ENCODE measurements around the gene ZNF629.
A peak's percentile ranks its signal among the peaks of the same experiment; 100 is the strongest.

Gene ZNF629

DNA sequence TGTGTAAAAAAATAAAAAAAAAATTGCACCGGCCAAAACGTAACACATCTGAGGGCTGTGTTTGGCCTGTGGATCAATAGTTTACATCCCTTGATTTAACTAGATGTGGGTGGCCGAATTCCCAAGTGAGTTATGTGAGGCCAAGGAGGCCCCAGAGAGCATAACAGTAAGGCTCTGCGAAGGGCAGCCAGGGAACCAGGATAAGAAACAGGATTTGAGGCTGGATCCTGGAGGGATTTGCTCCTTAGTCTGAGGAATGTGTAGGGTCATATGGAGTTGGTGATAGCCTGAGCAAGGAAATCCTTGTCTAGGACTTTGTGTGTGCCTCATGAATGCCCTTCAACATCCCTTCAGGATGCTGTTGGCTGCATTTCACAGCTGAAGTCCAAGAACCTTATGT, 36.8 kb downstream of the ZNF629 start:
- FAIRE-seq (no peak), DNase-seq (ENCODE audit: insufficient read length, low spot score) (no peak)

- DNase-seq (ENCODE audit: insufficient read length, low spot score): no peak
- FAIRE-seq: no peak
These were observed 38.2 kb downstream of the ZNF629 start for GRCh38 chr16:30748634-30749445.

DNA sequence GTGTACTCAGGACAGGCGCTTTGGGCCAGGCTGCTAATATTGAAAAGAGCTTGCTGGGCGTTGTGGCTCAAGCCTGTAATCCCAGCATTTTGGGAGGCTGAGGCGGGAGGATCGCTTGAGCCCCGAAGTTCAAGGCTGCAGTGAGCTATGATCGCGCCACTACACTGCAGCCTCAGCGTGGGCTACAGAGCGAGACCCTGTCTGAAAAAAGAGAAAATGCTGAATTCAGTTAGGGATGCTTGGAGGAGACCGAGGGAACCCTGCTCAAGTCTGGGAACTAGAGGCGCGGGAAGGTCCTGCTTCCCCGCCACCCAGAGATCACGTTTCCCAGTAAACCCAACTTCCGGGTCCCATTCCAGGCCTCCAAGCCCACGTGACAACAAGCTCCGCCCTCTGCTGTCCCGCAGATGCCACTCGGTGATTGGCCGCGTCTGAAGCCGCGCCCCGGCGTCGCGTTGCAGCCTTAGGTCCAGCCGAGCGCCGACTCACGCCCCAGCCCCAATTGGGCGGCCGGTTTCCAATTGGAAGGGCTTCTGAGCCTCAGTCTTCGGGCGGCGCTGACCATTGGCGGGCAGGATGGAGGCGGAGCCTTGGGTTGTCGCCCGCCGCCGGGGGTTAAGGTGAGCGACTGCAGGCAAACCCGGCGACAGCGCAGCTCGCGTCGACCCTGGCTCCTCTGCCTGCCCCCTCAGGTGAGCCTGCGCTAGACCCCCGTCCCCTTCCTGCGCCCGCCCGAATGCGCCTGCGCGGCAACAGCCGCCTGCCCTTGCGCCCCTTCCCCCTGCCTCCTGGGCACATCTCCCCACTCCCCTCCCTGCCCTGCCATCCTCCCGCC, 39.0 kb downstream of the ZNF629 start, which contains the start of gene PHKG2:
TSS of gene PHKG2 (plus strand) at position 627 of the 835 bp plus-strand sequence. CDS start 396 bp downstream, outside the sequence.
- peak; percentile 96 for FAIRE-seq
- DNase-seq (ENCODE audit: insufficient read length, low spot score): peak; percentile 98

- DNase-seq (ENCODE audit: insufficient read length, low spot score) (no peak), FAIRE-seq (no peak)
These were observed 39.7 kb downstream of the ZNF629 start for GRCh38 chr16:30747331-30747730.

GRCh38 chr16:30746638-30747175, 40.3 kb downstream of the ZNF629 start:
- no peak for FAIRE-seq
- no peak for DNase-seq (ENCODE audit: insufficient read length, low spot score)

- no peak for FAIRE-seq
- no peak for DNase-seq (ENCODE audit: insufficient read length, low spot score)
These were observed 41.9 kb downstream of the ZNF629 start for GRCh38 chr16:30745082-30745481.

DNA sequence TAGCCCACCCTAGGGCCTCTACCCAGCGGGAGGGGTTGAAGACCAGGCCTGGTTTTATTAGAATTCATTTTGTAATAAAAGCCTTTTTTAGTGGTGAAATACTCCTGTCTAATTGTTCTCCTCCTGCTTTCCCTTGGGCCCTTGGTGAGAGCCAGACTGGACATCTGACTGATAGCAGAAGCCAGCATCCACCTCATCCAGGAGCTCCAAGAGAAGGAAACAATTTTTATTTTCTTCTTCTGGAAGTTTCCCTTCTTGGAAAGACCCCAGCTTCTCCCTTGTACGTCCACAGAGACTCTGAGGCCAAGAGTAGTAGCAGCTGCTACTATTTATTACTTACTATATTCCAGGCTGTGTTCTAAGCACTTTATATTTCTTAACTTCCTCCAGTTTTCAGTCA, 42.8 kb downstream of the ZNF629 start:
- no peak for FAIRE-seq

DNA sequence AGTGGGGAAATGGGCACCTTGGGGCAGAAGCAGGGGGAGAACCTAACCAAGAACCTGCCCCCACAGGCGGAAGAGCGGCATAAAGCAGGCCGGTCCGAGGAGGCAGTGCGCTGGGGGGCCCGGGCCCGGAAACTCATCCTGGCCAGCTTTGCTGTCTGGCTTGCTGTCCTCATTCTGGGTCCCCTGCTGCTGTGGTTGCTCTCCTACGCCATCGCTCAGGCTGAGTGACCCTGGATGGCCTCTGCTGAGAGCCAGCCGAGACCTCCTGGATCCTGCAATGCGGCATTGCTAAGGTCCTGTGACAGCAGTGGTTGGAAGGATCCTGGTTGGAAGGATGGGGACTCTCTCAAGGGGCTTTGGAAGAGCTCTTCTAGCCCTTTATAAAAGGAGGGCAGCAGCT, 43.3 kb downstream of the ZNF629 start:
- no peak for DNase-seq (ENCODE audit: insufficient read length, low spot score)
- no peak for FAIRE-seq

More for the DNA sequence above, 42.8 kb downstream of the ZNF629 start:
- no peak for DNase-seq (ENCODE audit: insufficient read length, low spot score)

DNA sequence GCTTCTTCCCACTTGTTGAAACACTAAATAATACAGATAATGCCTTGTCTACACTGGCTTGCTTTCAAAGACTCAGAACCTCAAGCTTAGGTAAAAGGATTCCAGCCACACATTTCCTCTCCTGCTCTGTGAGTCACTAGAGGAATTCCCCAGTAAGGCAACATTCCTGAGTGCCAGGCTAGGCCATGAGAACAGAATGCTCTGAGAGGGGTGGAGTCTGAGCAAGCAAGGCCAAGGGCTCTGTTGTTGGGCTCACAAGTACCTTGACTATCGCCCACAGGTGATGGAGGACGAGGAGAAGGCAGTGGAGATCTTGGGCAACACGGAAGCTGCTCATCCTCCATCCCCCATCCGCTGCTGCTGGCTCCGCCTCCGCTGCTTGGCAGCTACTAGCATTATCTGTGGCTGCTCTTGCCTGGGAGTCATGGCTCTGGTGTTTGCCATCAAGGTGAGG, 45.5 kb downstream of the ZNF629 start:
- peak; percentile 85 for DNase-seq (ENCODE audit: insufficient read length, low spot score)
- FAIRE-seq: peak; percentile 68

GRCh38 chr16:30740364-30741251, 46.4 kb downstream of the ZNF629 start:
- FAIRE-seq (peak; percentile 54), DNase-seq (ENCODE audit: insufficient read length, low spot score) (peak; percentile 53)

DNA sequence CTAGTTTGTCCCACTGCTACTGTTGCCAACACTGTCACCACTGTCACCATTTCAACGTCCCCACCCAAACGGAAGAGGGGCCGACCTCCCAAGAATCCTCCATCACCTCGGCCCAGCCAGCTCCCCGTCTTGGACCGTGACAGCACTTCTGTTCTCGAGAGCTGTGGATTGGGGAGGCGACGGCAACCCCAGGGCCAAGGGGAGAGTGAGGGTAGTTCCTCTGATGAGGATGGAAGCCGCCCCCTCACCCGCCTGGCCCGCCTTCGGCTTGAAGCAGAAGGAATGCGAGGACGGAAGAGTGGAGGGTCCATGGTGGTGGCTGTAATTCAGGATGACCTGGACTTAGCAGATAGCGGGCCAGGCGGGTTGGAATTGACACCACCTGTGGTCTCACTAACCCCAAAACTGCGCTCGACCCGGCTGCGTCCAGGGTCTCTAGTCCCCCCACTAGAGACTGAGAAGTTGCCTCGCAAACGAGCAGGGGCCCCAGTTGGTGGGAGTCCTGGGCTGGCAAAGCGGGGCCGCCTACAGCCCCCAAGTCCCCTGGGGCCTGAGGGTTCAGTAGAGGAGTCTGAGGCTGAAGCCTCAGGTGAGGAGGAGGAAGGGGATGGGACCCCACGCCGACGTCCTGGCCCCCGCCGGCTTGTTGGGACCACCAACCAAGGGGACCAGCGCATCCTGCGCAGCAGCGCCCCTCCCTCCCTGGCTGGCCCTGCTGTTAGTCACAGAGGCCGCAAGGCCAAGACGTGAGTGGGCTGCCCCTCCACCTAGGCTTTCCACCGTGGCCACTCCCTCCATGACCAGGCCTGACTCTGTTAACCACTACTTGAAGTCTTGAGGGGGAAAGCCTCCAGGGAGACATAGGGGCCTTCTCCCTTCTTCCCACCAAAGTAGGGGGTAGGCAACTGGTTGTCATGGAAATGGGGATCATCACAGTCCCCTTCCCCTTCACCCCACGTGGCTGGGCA, 47.7 kb downstream of the ZNF629 start:
- DNase-seq (ENCODE audit: insufficient read length, low spot score): no peak
- no peak for FAIRE-seq

DNA sequence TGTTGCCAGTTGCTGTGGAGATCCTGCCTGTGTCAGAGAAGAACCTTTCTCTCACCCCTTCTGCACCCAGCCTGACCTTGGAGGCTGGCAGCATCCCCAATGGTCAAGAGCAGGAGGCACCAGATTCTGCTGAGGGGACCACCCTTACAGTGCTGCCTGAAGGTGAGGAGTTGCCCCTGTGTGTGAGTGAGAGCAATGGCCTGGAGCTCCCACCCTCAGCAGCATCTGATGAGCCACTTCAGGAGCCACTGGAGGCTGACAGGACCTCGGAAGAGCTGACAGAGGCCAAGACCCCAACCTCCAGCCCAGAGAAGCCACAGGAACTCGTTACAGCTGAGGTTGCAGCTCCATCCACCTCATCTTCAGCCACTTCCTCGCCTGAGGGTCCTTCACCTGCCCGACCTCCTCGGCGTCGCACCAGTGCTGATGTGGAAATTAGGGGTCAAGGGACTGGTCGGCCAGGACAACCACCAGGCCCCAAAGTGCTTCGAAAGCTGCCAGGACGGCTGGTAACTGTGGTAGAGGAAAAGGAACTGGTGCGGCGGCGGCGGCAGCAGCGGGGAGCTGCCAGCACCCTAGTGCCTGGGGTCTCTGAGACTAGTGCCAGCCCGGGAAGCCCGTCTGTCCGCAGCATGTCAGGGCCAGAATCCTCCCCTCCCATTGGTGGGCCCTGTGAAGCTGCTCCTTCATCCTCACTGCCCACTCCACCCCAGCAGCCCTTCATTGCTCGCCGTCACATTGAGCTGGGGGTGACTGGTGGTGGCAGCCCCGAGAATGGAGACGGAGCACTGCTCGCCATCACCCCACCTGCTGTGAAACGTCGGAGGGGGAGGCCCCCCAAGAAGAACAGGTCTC, 49.0 kb downstream of the ZNF629 start:
- DNase-seq (ENCODE audit: insufficient read length, low spot score): no peak
- no peak for FAIRE-seq

- FAIRE-seq (no peak), DNase-seq (ENCODE audit: insufficient read length, low spot score) (no peak)
These were observed 49.8 kb downstream of the ZNF629 start for GRCh38 chr16:30736995-30737793.

DNA sequence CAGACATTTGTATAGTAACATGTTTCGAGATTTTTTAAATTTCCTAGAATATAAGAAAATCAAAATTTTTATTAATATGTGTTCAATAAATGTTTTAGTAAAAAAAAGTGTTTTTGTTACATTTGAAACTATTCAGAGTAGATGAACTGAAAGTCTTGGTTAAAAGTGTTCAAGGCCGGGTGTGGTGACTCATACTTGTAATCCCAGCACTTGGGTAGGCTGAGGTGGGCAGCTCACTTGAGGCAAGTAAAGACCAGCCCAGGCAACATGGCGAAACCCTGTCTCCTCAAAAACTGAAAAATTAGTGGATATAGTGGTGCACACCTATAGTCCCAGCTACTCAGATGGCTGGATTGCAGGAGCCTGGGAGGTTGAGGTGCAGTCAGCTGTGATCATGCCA, 55.6 kb downstream of the ZNF629 start:
- no peak for DNase-seq (ENCODE audit: insufficient read length, low spot score)
- FAIRE-seq: no peak

DNA sequence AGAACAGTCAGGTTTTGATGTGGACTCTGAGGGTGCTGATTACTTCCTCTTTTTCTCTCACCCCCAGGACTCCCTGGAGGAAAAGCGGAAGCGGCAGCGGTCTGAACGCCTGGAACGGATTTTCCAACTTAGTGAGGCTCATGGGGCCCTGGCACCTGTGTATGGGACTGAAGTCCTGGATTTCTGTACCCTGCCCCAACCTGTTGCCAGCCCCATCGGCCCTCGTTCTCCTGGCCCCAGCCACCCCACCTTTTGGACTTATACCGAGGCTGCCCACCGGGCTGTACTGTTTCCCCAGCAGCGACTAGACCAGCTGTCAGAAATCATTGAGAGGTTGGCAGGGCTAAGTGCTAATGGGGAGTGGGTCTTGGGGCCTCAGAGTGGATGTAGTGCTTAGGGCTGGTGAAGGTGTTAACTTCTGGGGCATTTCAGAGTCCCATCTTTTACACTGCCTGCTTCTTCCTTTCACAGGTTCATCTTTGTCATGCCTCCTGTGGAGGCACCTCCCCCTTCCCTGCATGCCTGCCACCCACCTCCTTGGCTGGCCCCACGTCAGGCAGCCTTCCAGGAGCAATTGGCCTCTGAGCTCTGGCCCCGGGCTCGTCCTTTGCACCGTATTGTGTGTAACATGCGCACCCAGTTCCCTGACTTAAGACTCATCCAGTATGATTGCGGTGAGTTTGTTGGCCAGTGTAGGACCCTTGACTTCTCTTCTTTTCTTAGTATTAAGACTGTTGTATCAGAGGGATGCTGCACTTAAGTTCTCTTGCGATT, 57.9 kb downstream of the ZNF629 start:
- no peak for DNase-seq (ENCODE audit: insufficient read length, low spot score)
- FAIRE-seq: no peak
